Adipose tissue (tissue), 3 donors: ENCODE results near the gene ADARB1. TPM values are rescaled to one million over a fixed set of nuclear protein-coding genes. Genes with fewer than 3 reads are reported as not detected.

ENCODE experiments used
- H3K27ac ChIP-seq: one replicate; pipeline ENCODE4 v1.5.1; 2013; ENCODE audit warnings: low read depth, low read length
- WGBS, 3 donors: extraction: QIAGEN DNeasy Blood & Tissue Kit; methylation state at CpG; one replicate each; pipeline ENCODE4 v1.1.7; 2013; 5-methylcytosine and 5-hydroxymethylcytosine counted together
- polyA plus RNA-seq, 3 donors: library from polyadenylated mRNA; stranded (reverse); fragments of 200-250 nt; gene quantifications; one replicate each; pipeline ENCODE4 v1.2.3, GENCODE V29; 2013
- donor health status: healthy with polysubstance abuse.
- donor health status: Bipolar disorder and iron deficiency.
- donor health status: healthy.

The ADARB1 gene
- polyA plus RNA-seq, 3 donors = 2.7 to 17.9 (median 13.0) TPM

GRCh38 chr21:45164124-45164511 lies 89.7 kb downstream of the ADARB1 start:
- 56 to 76% (median 72%) methylated on average over 12 of the region's 12 CpGs for WGBS, 3 donors

GRCh38 chr21:45164838-45165237 lies 90.5 kb downstream of the ADARB1 start:
- H3K27ac ChIP-seq = no peak overlapping the region
- 87 to 91% (median 88%) methylated on average over 6 of the region's 6 CpGs for WGBS, 3 donors

More at GRCh38 chr21:45164124-45164511, 89.7 kb downstream of the ADARB1 start:
- H3K27ac ChIP-seq = no peak overlapping the region

GRCh38 chr21:45166931-45167330 lies 92.6 kb downstream of the ADARB1 start:
- H3K27ac ChIP-seq = no peak overlapping the region
- WGBS, 3 donors = 65 to 75% (median 71%) methylated on average over 5 of the region's 5 CpGs

- 43 to 86% (median 55%) methylated on average over 6 of the region's 6 CpGs for WGBS, 3 donors
- H3K27ac ChIP-seq = no peak overlapping the region
Measured at GRCh38 chr21:45167796-45168222, 93.4 kb downstream of the ADARB1 start.

DNA sequence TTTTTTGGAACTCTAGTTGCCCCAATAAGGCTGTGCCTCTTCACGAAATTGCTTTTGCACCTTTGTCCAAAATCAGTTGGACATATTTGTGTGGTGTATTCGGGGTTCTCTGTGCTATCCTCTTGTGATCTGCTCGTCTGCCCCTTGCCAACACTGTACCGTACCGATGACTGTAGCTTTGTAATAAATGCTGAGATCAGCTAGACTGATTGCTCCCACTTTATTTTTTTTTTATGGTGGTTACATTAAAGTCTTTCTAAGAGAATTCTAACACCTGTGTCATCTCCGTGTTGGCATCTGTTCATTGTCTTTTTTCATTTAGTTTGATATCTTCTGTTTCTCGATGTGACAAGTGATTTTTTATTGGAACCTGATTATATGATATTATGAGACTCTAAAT lies 94.1 kb downstream of the ADARB1 start:
- WGBS, 3 donors = 79 to 90% (median 85%) methylated on average over 7 of the region's 7 CpGs
- H3K27ac ChIP-seq = no peak overlapping the region

DNA sequence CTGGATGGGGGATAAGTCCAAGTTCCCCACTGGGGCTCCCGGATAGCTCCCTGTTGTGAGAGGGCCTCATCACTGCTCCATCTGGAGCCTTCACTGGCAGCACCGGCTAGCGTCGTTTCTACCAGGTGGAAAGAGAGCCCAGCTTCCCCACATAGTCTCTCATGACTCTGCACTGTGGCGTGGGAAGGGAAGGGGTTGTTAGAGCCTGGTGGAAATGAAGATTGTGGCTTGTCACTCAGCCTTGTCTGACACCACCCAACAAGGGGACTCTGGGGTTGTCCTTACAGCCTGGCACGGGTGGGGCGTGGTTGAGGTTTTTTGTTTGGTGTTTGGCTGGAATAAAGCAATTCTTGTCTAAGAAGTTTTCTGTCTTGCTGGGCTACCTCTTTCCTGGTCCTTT lies 94.6 kb downstream of the ADARB1 start:
- no peak overlapping the region for H3K27ac ChIP-seq
- 52 to 72% (median 55%) methylated on average over 7 of the region's 7 CpGs for WGBS, 3 donors

DNA sequence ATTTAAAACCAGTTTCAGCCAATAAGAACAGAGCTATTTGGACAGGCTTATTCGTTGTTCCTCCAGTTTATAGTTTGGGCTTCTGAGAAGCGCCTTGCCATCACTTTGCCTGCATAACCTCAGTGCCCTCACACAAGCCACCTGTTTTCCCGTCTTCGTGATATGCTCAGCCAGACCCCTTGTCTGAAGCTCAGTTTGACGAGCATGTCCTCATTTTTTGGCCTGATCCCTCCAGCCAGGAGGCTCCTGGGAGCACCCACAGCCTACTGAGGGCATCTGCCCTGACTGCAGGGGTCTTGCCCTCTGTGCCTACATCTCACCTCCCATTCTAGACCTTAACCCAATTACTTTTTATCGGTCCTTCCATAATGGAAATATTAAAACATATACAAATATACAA lies 95.3 kb downstream of the ADARB1 start:
- WGBS, 3 donors = 65 to 80% (median 67%) methylated on average over 6 of the region's 6 CpGs
- no peak overlapping the region for H3K27ac ChIP-seq

DNA sequence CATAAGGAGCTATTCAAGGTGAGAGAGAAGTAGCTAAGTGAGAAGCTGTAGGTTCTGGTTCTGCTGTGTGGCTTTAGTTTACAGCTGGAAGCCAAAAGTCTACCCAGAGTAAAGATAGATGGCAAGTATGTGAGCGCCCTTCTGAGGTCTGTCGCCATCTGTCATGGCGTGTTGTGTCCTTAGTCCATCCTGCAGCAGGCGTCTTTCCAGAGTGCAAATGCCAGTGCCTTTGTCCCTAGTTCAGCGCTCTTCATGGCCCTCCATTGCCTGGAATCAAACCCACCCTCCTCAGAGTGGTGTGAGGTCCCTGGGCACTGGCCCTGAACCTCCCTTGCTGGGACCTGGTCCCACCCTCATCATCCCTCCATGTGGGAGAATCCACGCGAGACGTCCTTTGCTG lies 96.6 kb downstream of the ADARB1 start:
- no peak overlapping the region for H3K27ac ChIP-seq
- 95 to 97% (median 96%) methylated on average over 8 of the region's 8 CpGs for WGBS, 3 donors

- WGBS, 3 donors = 90 to 96% (median 96%) methylated on average over 10 of the region's 10 CpGs
- no peak overlapping the region for H3K27ac ChIP-seq
Measured at GRCh38 chr21:45172420-45172819, 98.0 kb downstream of the ADARB1 start.

DNA sequence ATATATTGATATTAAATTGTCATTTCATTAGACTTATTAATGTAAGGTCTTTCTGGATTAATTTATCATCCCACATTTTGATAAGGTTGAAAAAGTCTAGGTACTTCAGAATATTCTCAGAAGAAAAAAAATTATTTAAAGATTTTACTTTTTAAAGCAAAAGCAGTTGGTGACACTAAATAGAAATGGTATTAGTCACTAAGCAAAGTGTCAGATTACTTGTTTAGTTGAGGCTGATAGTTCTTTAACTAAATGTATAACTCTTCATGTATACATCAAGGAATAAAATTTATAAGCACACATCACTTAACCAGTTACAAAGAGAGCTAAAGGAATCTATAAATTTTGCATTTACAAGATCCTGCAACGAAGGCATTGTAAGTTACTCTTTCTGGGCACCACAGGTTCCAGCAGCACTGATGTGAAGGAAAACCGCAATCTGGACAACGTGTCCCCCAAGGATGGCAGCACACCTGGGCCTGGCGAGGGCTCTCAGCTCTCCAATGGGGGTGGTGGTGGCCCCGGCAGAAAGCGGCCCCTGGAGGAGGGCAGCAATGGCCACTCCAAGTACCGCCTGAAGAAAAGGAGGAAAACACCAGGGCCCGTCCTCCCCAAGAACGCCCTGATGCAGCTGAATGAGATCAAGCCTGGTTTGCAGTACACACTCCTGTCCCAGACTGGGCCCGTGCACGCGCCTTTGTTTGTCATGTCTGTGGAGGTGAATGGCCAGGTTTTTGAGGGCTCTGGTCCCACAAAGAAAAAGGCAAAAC lies 101.1 kb downstream of the ADARB1 start:
- H3K27ac ChIP-seq = no peak overlapping the region
- WGBS, 3 donors = 92 to 97% (median 96%) methylated on average over 12 of the region's 12 CpGs

DNA sequence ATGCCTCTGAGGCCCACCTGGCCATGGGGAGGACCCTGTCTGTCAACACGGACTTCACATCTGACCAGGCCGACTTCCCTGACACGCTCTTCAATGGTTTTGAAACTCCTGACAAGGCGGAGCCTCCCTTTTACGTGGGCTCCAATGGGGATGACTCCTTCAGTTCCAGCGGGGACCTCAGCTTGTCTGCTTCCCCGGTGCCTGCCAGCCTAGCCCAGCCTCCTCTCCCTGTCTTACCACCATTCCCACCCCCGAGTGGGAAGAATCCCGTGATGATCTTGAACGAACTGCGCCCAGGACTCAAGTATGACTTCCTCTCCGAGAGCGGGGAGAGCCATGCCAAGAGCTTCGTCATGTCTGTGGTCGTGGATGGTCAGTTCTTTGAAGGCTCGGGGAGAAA lies 101.8 kb downstream of the ADARB1 start:
- 95 to 97% (median 95%) methylated on average over 16 of the region's 16 CpGs for WGBS, 3 donors
- no peak overlapping the region for H3K27ac ChIP-seq

DNA sequence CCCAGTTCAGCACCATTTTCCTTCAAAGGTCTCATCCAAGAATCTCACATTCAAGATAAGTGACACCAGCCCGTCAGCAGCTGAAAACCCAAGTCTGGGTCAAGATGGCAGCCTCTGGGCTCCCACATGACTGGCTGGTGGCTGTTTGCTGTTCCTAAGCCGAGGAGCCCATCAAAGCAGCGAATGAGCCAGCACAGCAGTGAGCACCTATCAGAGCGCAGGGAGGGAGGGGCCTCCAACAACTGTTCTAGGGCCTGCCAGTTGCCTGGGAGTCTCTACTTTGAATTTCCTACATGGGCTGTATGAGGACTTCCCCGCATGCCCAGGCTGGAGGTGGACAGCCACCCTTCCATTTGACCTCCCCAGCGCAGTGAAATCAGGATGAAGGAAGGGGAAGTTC lies 102.7 kb downstream of the ADARB1 start:
- no peak overlapping the region for H3K27ac ChIP-seq
- 94 to 99% (median 97%) methylated on average over 6 of the region's 6 CpGs for WGBS, 3 donors

GRCh38 chr21:45178070-45178608 lies 103.8 kb downstream of the ADARB1 start:
- no peak overlapping the region for H3K27ac ChIP-seq
- WGBS, 3 donors = 93 to 98% (median 95%) methylated on average over 12 of the region's 12 CpGs

DNA sequence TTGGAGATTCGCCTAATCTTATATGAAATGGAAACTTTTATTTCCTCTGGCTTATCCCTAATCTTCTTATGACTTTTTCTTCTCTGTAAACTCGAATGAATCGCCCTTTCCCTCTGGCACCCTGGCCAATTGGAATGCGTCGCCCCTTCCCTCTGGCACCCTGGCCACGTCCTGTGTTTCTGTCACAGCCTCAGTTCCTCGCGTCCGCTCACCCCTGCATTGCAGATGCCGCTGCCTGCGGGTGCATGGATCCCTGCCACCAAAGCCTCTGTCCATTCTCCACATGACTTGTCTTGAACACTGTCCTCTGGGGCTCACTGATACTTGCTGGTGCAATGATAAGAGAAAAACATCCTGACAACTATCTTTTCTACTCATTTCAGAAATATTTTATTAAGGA lies 104.6 kb downstream of the ADARB1 start:
- WGBS, 3 donors = 93 to 97% (median 93%) methylated on average over 11 of the region's 11 CpGs
- no peak overlapping the region for H3K27ac ChIP-seq

DNA sequence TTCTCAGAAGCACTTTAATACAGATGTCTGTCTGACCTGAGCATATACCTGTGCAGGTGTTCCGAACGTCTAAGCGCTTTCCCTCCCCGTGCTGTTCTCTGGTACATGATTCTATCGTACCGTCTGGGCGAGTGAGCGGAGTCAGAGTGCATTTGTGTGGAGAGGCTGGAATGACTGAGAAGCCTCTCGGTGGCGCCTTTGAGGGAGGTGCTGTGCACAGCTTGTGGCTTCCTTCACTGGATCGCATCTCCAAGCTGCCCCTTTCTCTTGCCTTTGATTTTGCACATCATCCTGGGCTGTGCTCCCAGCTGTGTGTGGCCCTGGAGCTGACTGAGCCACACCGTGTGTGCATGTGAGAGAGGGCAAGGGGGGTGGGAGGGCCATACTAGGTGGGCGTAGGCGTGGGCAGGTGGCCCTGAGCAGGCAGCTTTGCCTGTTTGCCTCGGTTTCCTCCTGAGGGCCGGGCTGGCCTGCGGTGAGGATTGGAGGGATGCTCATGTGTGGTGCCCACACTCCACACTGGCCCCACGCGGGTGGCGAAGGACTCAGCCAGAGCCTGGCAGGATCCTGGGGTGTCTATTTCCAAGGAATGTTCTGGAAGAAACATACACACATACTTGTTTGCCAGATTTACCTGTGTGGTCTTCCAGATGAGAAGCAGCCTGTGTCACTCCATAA lies 105.3 kb downstream of the ADARB1 start:
- no peak overlapping the region for H3K27ac ChIP-seq
- whole genome bisulfite sequencing, 3 donors = 93 to 98% (median 97%) methylated on average over 19 to 20 of the region's 20 CpGs

GRCh38 chr21:45180246-45180599 lies 105.8 kb downstream of the ADARB1 start:
- 88 to 93% (median 90%) methylated on average over 11 of the region's 11 CpGs for WGBS, 3 donors
- no peak overlapping the region for H3K27ac ChIP-seq

- no peak overlapping the region for H3K27ac ChIP-seq
- WGBS, 3 donors = 76 to 83% (median 79%) methylated on average over 1 of the region's 1 CpG
Measured at GRCh38 chr21:45182958-45183357, 108.6 kb downstream of the ADARB1 start.

DNA sequence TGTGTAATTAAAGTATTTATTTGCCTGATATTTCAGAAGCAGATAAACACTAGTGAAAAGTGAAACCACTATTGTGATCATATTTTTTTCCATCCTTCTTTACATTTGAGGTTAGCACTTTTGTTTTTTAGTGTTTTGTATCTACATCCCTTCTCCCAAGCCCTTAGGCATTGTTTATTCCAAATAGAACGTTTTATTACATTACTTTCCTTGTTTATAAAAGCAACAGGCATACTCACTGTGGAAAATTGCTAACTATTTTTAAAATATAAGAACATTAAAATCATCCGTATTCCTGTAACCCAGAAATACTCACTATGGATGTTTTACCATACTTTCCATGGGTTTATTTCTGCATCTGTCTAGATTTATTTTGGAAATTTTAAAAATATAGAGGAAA lies 109.5 kb downstream of the ADARB1 start:
- H3K27ac ChIP-seq = no peak overlapping the region
- WGBS, 3 donors = 64 to 71% (median 65%) methylated on average over 2 of the region's 2 CpGs

- WGBS, 3 donors = 94 to 95% (median 95%) methylated on average over 11 of the region's 11 CpGs
Measured at GRCh38 chr21:45184869-45185268, 110.5 kb downstream of the ADARB1 start.

GRCh38 chr21:45186709-45187108 lies 112.3 kb downstream of the ADARB1 start:
- no peak overlapping the region for H3K27ac ChIP-seq
- 97 to 100% (median 98%) methylated on average over 1 of the region's 1 CpG for WGBS, 3 donors

More at GRCh38 chr21:45184869-45185268, 110.5 kb downstream of the ADARB1 start:
- H3K27ac ChIP-seq = no peak overlapping the region
